Stomach (tissue), 9 donors: ENCODE data around the gene SH3PXD2A. TPM values are rescaled to one million over a fixed set of nuclear protein-coding genes. Genes with fewer than 3 reads are reported as not detected.
"Not testable (repeated sequence)": the region's sequence is repeated elsewhere in the genome, so short reads cannot be mapped to it uniquely, and the experiment has no call there.

Experiments used
- DNase-seq, 2 donors: peaks; one replicate each; pipeline versions ENCODE4 v3.0.0 to v3.0.0-alpha.2; 2013 to 2019
- H3K27ac ChIP-seq, 5 donors: fragments of 200-600 bp in 4 of 5; sonication (generic) in 4 of 5; one replicate each; pipeline ENCODE4 v1.5.1; 2013 to 2019; ENCODE audit warnings: mild to moderate bottlenecking in 1 of 5, moderate library complexity in 1 of 5
- H3K27me3 ChIP-seq, 3 donors: fragments of 200-600 bp; sonication (generic); one replicate each; pipeline ENCODE4 v1.5.1; 2017 to 2019; ENCODE audit warnings: mixed run types in 1 of 3
- H3K36me3 ChIP-seq, 4 donors: fragments of 200-600 bp; sonication (generic); 1 replicate in 3 of 4; 2 replicates in 1 of 4; pipeline ENCODE4 v1.5.1; 2016 to 2019
- H3K4me1 ChIP-seq, 4 donors: fragments of 200-600 bp; sonication (generic); one replicate each; pipeline ENCODE4 v1.5.1; 2016 to 2019
- H3K4me3 ChIP-seq, 4 donors: fragments of 200-600 bp; sonication (generic) in 3 of 4; one replicate each; pipeline ENCODE4 v1.5.1; 2016 to 2019; ENCODE audit warnings: mild to moderate bottlenecking in 1 of 4
- H3K9me3 ChIP-seq, 4 donors: fragments of 200-600 bp; sonication (generic); one replicate each; pipeline ENCODE4 v1.5.1; 2016 to 2019
- CTCF ChIP-seq, 7 experiments: fragments of 450-650 bp in 4 of 7; fragments of 200-600 bp in 3 of 7; sonication (generic) in 3 of 7; IDR thresholded peaks; one replicate each; pipeline ENCODE4 v1.5.1; 2016 to 2019; ENCODE audit warnings: antibody characterized with exemption in 7 of 7, control low read depth in 2 of 7, mild to moderate bottlenecking in 1 of 7
- EP300 ChIP-seq: sonication (generic); formaldehyde crosslinking; IDR thresholded peaks from one replicate; pipeline ENCODE4 v1.6.1; 2017; ENCODE audit warnings: antibody characterized with exemption
- POLR2A ChIP-seq, 4 donors: fragments of 450-650 bp; IDR thresholded peaks; one replicate each; pipeline ENCODE4 v1.6.1; 2016; ENCODE audit warnings: antibody characterized with exemption in 4 of 4, control low read depth in 2 of 4, mild to moderate bottlenecking in 1 of 4, moderate library complexity in 1 of 4
- POLR2AphosphoS5 ChIP-seq, 3 donors: sonication (generic); formaldehyde crosslinking; IDR thresholded peaks; one replicate each; pipeline ENCODE4 v1.6.1; 2016; ENCODE audit warnings: antibody characterized with exemption in 3 of 3
- WGBS, 5 donors: extraction: QIAGEN DNeasy Blood & Tissue Kit in 3 of 5; methylation state at CpG; one replicate each; pipeline versions ENCODE4 v1.1.5 to v1.1.7; 2013 to 2018; 5-methylcytosine and 5-hydroxymethylcytosine counted together
- intact Hi-C: fragments of 100-400 bp; cut with DNase I; formaldehyde crosslinking; loops from one replicate; pipeline ENCODE4 v1.15.1; 2023; ENCODE audit warnings: low total_unique reads
- polyA plus RNA-seq, 3 donors: library from polyadenylated mRNA; stranded (reverse); fragments of 200-250 nt; gene quantifications; one replicate each; pipeline ENCODE4 v1.2.3, GENCODE V29; 2013
- total RNA-seq, 5 donors: library from RNA; depleted of rRNA; stranded (reverse); fragments of >200 nt; gene quantifications; one replicate each; pipeline versions ENCODE4 v1.1.0 to v1.2.3, GENCODE V29; 2014 to 2016
- donor health status: healthy with polysubstance abuse.
- donor health status: Bipolar disorder and iron deficiency.
- donor health status: healthy.

The SH3PXD2A gene
- total and polyA plus RNA-seq, 8 donors = 12.8 to 51.6 (median 24.0) TPM

- H3K4me3 ChIP-seq = no peak overlapping the region
- peaks cover 0 to 12% (median 4%) of the 10 kb centered on the region in 4 donors for H3K36me3 ChIP-seq
- no peaks in the 10 kb centered on the region for H3K9me3 ChIP-seq
- peak overlapping the region in 3 of 5 donors; percentile 32 to 69 (median 32) for H3K27ac ChIP-seq
- intact Hi-C loops = no loop called here
- peak in 1 of 2 donors; percentile 15 for DNase-seq
- no peaks in the 10 kb centered on the region for H3K27me3 ChIP-seq
- peaks cover 42 to 79% (median 70%) of the 10 kb centered on the region in 4 donors for H3K4me1 ChIP-seq
- TF ChIP-seq POLR2A (IDR thresholded peaks at IDR 0.05) = no peak
- TF ChIP-seq CTCF (IDR thresholded peaks at IDR 0.05) = no peak
- no peak for TF ChIP-seq POLR2AphosphoS5 (IDR thresholded peaks at IDR 0.05)
- no peak for TF ChIP-seq EP300
- WGBS, 5 donors = 48 to 82% (median 72%) methylated on average over 3 of the region's 3 CpGs
Measured at GRCh38 chr10:103663236-103663635, 192.1 kb downstream of the SH3PXD2A start.

GRCh38 chr10:103662704-103663103 is 192.7 kb downstream of the SH3PXD2A start:
- H3K9me3 ChIP-seq, H3K27me3 ChIP-seq, intact Hi-C loops, DNase-seq, H3K4me3 ChIP-seq: not testable (repeated sequence)
- Histone ChIP-seq H3K4me1 (peaks cover 37 to 79% (median 66%) of the 10 kb centered on the region in 4 donors), H3K36me3 (peaks cover 0 to 17% (median 9%) of the 10 kb centered on the region in 4 donors), H3K27ac (peak overlapping the region in 3 of 5 donors; percentile 32 to 69 (median 32))
- WGBS, 5 donors = 86 to 98% (median 95%) methylated on average over 3 of the region's 3 CpGs

GRCh38 chr10:103661198-103661950 is 194.0 kb downstream of the SH3PXD2A start:
- H3K9me3 ChIP-seq = no peaks in the 10 kb centered on the region
- intact Hi-C loops = no loop called here
- peak overlapping the region; percentile 66 to 74 (median 72) for H3K4me3 ChIP-seq
- H3K27ac ChIP-seq = peak overlapping the region; percentile 83 to 95 (median 92)
- peak; percentile 75 to 94 for DNase-seq
- peaks cover 36 to 68% (median 55%) of the 10 kb centered on the region in 4 donors for H3K4me1 ChIP-seq
- no peaks in the 10 kb centered on the region for H3K27me3 ChIP-seq
- no peak for TF ChIP-seq CTCF (IDR thresholded peaks at IDR 0.05)
- peak; percentile 63 to 88 (median 86) for TF ChIP-seq POLR2AphosphoS5 (IDR thresholded peaks at IDR 0.05)
- H3K36me3 ChIP-seq = peaks cover 0 to 31% (median 18%) of the 10 kb centered on the region in 4 donors
- 27 to 48% (median 39%) methylated on average over 35 to 48 of the region's 48 CpGs for WGBS, 5 donors

- intact Hi-C loops = no loop called here
- TF ChIP-seq POLR2AphosphoS5 (IDR thresholded peaks at IDR 0.05) (no peak), CTCF (IDR thresholded peaks at IDR 0.05) (peak in 1 of 7 experiments; percentile 4)
Measured at GRCh38 chr10:103660364-103661197, 194.8 kb downstream of the SH3PXD2A start.

More at GRCh38 chr10:103660364-103661197, 194.8 kb downstream of the SH3PXD2A start:
- peak overlapping the region; percentile 83 to 95 (median 92) for H3K27ac ChIP-seq
- H3K4me3 ChIP-seq = peak overlapping the region; percentile 66 to 74 (median 72)
- no peaks in the 10 kb centered on the region for H3K27me3 ChIP-seq
- 8 to 27% (median 23%) methylated on average over 17 to 42 of the region's 42 CpGs for WGBS, 5 donors
- peaks cover 0 to 32% (median 18%) of the 10 kb centered on the region in 4 donors for H3K36me3 ChIP-seq
- H3K4me1 ChIP-seq = peaks cover 36 to 64% (median 54%) of the 10 kb centered on the region in 4 donors
- DNase-seq = peak; percentile 48 to 74
- no peaks in the 10 kb centered on the region for H3K9me3 ChIP-seq
